Kidney epithelial cell (primary cell): Measurements from ENCODE around the gene GNG7. TPM values are rescaled to one million over a fixed set of nuclear protein-coding genes. Genes with fewer than 3 reads are reported as not detected.

Source experiments
- DNase-seq: peaks from one replicate; pipeline ENCODE4 v3.0.0-alpha.2; 2010; ENCODE audit warnings: low read depth
- H3K27me3 ChIP-seq: 2 replicates; pipeline ENCODE4 v1.6.0; 2011; ENCODE audit warnings: low read length; ENCODE audit not compliant: control insufficient read depth, insufficient read depth
- H3K36me3 ChIP-seq: 2 replicates; pipeline ENCODE4 v1.5.1; 2011; ENCODE audit warnings: low read length; ENCODE audit not compliant: control insufficient read depth, insufficient read depth
- H3K4me3 ChIP-seq: 2 replicates; pipeline ENCODE4 v1.5.1; 2011; ENCODE audit warnings: low read depth, mild to moderate bottlenecking, control low read depth, low read length
- CTCF ChIP-seq: IDR thresholded peaks from 2 replicates; pipeline ENCODE4 v1.5.1; 2011; ENCODE audit warnings: mild to moderate bottlenecking, moderate library complexity, low read length, control low read depth, inconsistent platforms; ENCODE audit not compliant: insufficient read depth, poor library complexity, severe bottlenecking
- total RNA-seq: library from RNA; depleted of rRNA; stranded (reverse); fragments of >200 nt; gene quantifications from 2 replicates; pipeline ENCODE4 v1.2.3, GENCODE V29; 2015

GNG7 gene
- total RNA-seq, 1 donor from 2014 or later, result 0.33 TPM

GRCh38 chr19:2488942-2489731, 213.4 kb downstream of the GNG7 start:
- H3K36me3 ChIP-seq, result no peaks in the 10 kb centered on the region
- H3K27me3 ChIP-seq, result peaks cover 5% of the 10 kb centered on the region
- H3K4me3 ChIP-seq, result peak overlapping the region; percentile 13
- no peak for DNase-seq
- no peak for TF ChIP-seq CTCF

- peaks cover 5% of the 10 kb centered on the region for H3K27me3 ChIP-seq
- H3K36me3 ChIP-seq, result no peaks in the 10 kb centered on the region
- H3K4me3 ChIP-seq, result no peak overlapping the region
- TF ChIP-seq CTCF, result no peak
- DNase-seq, result no peak
Observed at GRCh38 chr19:2488405-2488941, 214.0 kb downstream of the GNG7 start.

- no peak for TF ChIP-seq CTCF
- DNase-seq, result no peak
- H3K27me3 ChIP-seq, result peaks cover 5% of the 10 kb centered on the region
- no peak overlapping the region for H3K4me3 ChIP-seq
- no peaks in the 10 kb centered on the region for H3K36me3 ChIP-seq
Observed at GRCh38 chr19:2487842-2488241, 214.7 kb downstream of the GNG7 start.

DNA sequence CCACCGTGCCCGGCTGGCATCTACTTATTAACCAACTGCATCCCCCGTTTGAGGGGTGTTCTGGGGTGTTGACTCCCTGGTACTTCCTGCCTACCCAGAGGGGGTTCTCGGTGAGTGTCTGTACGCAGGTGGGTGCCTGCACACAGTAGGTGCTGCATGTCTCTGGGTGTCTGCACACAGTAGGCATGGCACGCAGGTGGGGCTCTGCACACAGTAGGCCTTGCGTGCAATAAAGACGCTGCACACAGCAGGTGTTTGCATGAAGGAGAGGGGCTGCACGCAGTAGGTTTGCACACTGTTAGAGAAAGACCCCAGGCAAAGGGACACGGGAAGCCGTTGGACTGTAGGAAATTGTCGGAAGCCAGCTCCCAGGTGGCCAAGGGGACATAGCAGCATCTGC, 215.4 kb downstream of the GNG7 start:
- Histone ChIP-seq H3K36me3 (no peaks in the 10 kb centered on the region), H3K4me3 (no peak overlapping the region), H3K27me3 (peaks cover 5% of the 10 kb centered on the region)
- TF ChIP-seq CTCF, result no peak
- no peak for DNase-seq

- no peak for DNase-seq
- no peaks in the 10 kb centered on the region for H3K36me3 ChIP-seq
- H3K4me3 ChIP-seq, result no peak overlapping the region
- TF ChIP-seq CTCF, result no peak
- H3K27me3 ChIP-seq, result peaks cover 5% of the 10 kb centered on the region
Observed at GRCh38 chr19:2485428-2485827, 217.1 kb downstream of the GNG7 start.
